Endodermal cell (in vitro differentiated cells): ENCODE results near the gene SORCS2. TPM values are rescaled to one million over a fixed set of nuclear protein-coding genes. Genes with fewer than 3 reads are reported as not detected.

ENCODE experiments used
- DNase-seq: peaks from one replicate; pipeline ENCODE4 v3.0.0-alpha.2; 2017
- H3K27ac ChIP-seq: 2 replicates; pipeline ENCODE4 v1.5.1; 2013; ENCODE audit warnings: mild to moderate bottlenecking, low read depth, low read length, moderate library complexity
- H3K27me3 ChIP-seq: 2 replicates; pipeline ENCODE4 v1.6.1; 2013; ENCODE audit warnings: mild to moderate bottlenecking, low read length, moderate library complexity; ENCODE audit not compliant: insufficient read depth, control insufficient read depth, poor library complexity, severe bottlenecking
- H3K36me3 ChIP-seq: 2 replicates; pipeline ENCODE4 v1.7.0; 2013; ENCODE audit warnings: mild to moderate bottlenecking, low read length, moderate library complexity; ENCODE audit not compliant: control insufficient read depth, insufficient read depth
- H3K4me1 ChIP-seq: one replicate; pipeline ENCODE4 v1.7.0; 2013; ENCODE audit warnings: low read length; ENCODE audit not compliant: control insufficient read depth, insufficient read depth
- H3K4me3 ChIP-seq: 2 replicates; pipeline ENCODE4 v1.5.1; 2013; ENCODE audit warnings: mild to moderate bottlenecking, low read length, moderate library complexity
- H3K9ac ChIP-seq: 2 replicates; pipeline ENCODE4 v1.6.1; 2013; ENCODE audit warnings: mild to moderate bottlenecking, low read length, moderate library complexity; ENCODE audit not compliant: poor library complexity, severe bottlenecking; ENCODE audit errors: extremely low read depth
- H3K9me3 ChIP-seq: 2 replicates; pipeline ENCODE4 v1.6.1; 2013; ENCODE audit warnings: mild to moderate bottlenecking, low read length, moderate library complexity; ENCODE audit not compliant: control insufficient read depth
- H3K27ac Mint-ChIP-seq: 2 replicates; pipeline ENCODE4 v1.8.0; 2020; ENCODE audit warnings: mixed read lengths
- H3K27me3 Mint-ChIP-seq: 2 replicates; pipeline ENCODE4 v1.8.0; 2021; ENCODE audit warnings: mild to moderate bottlenecking, mixed read lengths; ENCODE audit not compliant: insufficient read depth
- H3K36me3 Mint-ChIP-seq: 2 replicates; pipeline ENCODE4 v1.8.0; 2020; ENCODE audit warnings: low read depth, mixed read lengths
- H3K4me1 Mint-ChIP-seq: 2 replicates; pipeline ENCODE4 v1.8.0; 2020; ENCODE audit warnings: mixed read lengths
- H3K4me3 Mint-ChIP-seq: 2 replicates; pipeline ENCODE4 v1.8.0; 2020; ENCODE audit warnings: mild to moderate bottlenecking, moderate library complexity, mixed read lengths
- H3K9me3 Mint-ChIP-seq: 2 replicates; pipeline ENCODE4 v1.8.0; 2020; ENCODE audit warnings: mild to moderate bottlenecking, mixed read lengths
- WGBS, 2 experiments: methylation state at CpG; one replicate each; pipeline versions ENCODE4 v1.1.5 to v1.1.7; 2013; ENCODE audit warnings: missing lambda C conversion rate in 2 of 2, mixed read lengths in 1 of 2; ENCODE audit not compliant: insufficient coverage in 1 of 2, insufficient read length in 1 of 2; 5-methylcytosine and 5-hydroxymethylcytosine counted together
- total RNA-seq, 2 donors: library from RNA; stranded (reverse); fragmentation: NEBNext Ultra II Directional in 1 of 2; extraction: Animal tissue kit (Norgen Biotek cat#: 25700) in 1 of 2; gene quantifications; 2 replicates in 1 of 2; 3 replicates in 1 of 2; pipeline ENCODE4 v1.2.1, GENCODE V29; 2021
- TF ChIP-seq, protein P1 (sequence below): fragments of 200-600 bp; sonication (generic); conservative IDR thresholded peaks from 2 replicates; pipeline ENCODE4 v1.5.0; 2021; ENCODE audit warnings: antibody characterized with exemption, mild to moderate bottlenecking

SORCS2 gene
- total RNA-seq, 2 donors from 2014 or later = 1.4 to 1.9 TPM

GRCh38 chr4:7541414-7541810 is 349.1 kb downstream of the SORCS2 start:
- no peaks in the 10 kb centered on the region for H3K4me1 ChIP-seq
- H3K36me3 ChIP-seq = no peaks in the 10 kb centered on the region
- H3K4me3 ChIP-seq = no peak overlapping the region
- Mint-ChIP-seq H3K36me3 (no peaks in the 10 kb centered on the region), H3K27ac (no peak overlapping the region), H3K27me3 (peaks cover 5% of the 10 kb centered on the region), H3K4me3 (no peak overlapping the region), H3K4me1 (no peaks in the 10 kb centered on the region), H3K9me3 (no peaks in the 10 kb centered on the region)
- no peak overlapping the region for H3K27ac ChIP-seq
- TF ChIP-seq, protein P1, sequence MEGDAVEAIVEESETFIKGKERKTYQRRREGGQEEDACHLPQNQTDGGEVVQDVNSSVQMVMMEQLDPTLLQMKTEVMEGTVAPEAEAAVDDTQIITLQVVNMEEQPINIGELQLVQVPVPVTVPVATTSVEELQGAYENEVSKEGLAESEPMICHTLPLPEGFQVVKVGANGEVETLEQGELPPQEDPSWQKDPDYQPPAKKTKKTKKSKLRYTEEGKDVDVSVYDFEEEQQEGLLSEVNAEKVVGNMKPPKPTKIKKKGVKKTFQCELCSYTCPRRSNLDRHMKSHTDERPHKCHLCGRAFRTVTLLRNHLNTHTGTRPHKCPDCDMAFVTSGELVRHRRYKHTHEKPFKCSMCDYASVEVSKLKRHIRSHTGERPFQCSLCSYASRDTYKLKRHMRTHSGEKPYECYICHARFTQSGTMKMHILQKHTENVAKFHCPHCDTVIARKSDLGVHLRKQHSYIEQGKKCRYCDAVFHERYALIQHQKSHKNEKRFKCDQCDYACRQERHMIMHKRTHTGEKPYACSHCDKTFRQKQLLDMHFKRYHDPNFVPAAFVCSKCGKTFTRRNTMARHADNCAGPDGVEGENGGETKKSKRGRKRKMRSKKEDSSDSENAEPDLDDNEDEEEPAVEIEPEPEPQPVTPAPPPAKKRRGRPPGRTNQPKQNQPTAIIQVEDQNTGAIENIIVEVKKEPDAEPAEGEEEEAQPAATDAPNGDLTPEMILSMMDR = no peak
- 93 to 97% methylated on average over 8 of the region's 8 CpGs for WGBS, 2 experiments
- no peak overlapping the region for H3K9ac ChIP-seq
- H3K27me3 ChIP-seq = no peaks in the 10 kb centered on the region
- no peak for DNase-seq
- no peaks in the 10 kb centered on the region for H3K9me3 ChIP-seq

DNA sequence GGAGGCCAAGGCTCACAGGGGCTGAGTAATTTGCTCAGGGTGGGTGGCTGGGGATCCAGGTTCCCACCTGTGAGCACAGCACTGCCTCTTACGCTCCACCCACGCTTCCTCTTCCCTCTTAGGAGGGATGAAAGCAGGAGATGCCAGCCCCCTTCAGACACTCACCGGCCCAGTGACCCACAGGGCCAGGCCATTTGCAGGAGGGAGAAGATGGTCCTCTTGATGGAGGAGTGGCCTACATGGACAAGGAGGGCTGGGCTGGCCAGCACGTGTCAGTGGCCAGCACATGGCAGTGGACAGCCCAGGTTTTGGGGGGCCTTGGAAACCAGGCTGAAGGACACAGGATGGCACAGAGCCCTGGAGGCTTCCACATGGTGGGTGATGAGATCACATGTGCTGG is 350.4 kb downstream of the SORCS2 start:
- Mint-ChIP-seq H3K4me1 (peaks cover 4% of the 10 kb centered on the region), H3K4me3 (no peak overlapping the region), H3K27ac (no peak overlapping the region)

DNA sequence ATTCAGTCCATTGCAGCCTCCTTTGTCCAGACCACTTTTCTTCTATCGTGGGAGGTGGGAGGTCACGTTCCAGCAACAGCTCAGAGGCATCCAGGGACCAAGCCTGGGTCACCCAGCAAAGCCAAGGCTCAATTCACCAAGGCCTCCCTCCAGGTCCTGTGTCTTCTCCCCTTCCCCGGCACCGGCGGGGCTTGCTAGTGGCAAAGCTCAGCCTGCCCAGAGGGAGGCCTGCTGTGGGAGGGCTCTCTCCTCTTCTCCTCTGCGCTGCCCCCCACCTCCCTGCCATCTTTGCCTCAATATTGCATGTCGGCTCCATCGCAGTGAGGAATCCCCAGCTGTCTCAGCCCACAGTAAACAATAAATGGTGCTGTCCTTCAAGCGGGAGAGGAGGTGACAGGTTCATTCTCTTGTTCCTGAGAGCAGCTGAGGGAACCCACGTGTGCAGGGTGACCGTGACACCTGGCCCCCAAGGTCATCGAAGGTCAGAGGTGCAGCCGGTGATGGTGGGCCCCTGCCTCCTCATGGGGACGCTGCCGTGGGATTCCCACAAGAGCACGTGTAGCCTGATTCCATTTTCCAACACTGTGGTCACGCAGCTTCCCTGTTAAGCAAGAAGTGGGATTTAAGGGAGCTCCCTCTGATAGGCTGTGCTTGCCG is 353.9 kb downstream of the SORCS2 start:
- Mint-ChIP-seq H3K27me3 (peaks cover 5% of the 10 kb centered on the region), H3K27ac (no peak overlapping the region), H3K4me3 (no peak overlapping the region), H3K9me3 (peaks cover 1% of the 10 kb centered on the region), H3K36me3 (no peaks in the 10 kb centered on the region), H3K4me1 (peaks cover 4% of the 10 kb centered on the region)
- no peak for DNase-seq
- no peaks in the 10 kb centered on the region for H3K27me3 ChIP-seq
- H3K36me3 ChIP-seq = no peaks in the 10 kb centered on the region
- no peak overlapping the region for H3K9ac ChIP-seq
- 91% methylated on average over 12 to 18 of the region's 18 CpGs for WGBS, 2 experiments
- H3K27ac ChIP-seq = no peak overlapping the region
- H3K4me1 ChIP-seq = no peaks in the 10 kb centered on the region
- no peaks in the 10 kb centered on the region for H3K9me3 ChIP-seq
- no peak overlapping the region for H3K4me3 ChIP-seq
- TF ChIP-seq, protein P1 = no peak

More for the DNA sequence above, 350.4 kb downstream of the SORCS2 start:
- H3K27ac ChIP-seq = no peak overlapping the region
- H3K4me3 ChIP-seq = no peak overlapping the region
- H3K9me3 ChIP-seq = no peaks in the 10 kb centered on the region
- no peaks in the 10 kb centered on the region for H3K36me3 ChIP-seq
- H3K9me3 Mint-ChIP-seq = no peaks in the 10 kb centered on the region
- TF ChIP-seq, protein P1 = no peak
- H3K27me3 ChIP-seq = no peaks in the 10 kb centered on the region
- 94 to 99% methylated on average over 2 to 4 of the region's 4 CpGs for WGBS, 2 experiments
- DNase-seq = no peak
- no peaks in the 10 kb centered on the region for H3K4me1 ChIP-seq
- H3K27me3 Mint-ChIP-seq = peaks cover 5% of the 10 kb centered on the region
- no peak overlapping the region for H3K9ac ChIP-seq
- H3K36me3 Mint-ChIP-seq = no peaks in the 10 kb centered on the region
